Measurements from ENCODE around the gene TMEM217.

The TMEM217 gene

GRCh38 chr6:37285861-37286311, 27.9 kb upstream of the TMEM217 start:
- H3K9me3 Mint-ChIP-seq: no peaks in the 10 kb centered on the region
- H3K4me3 Mint-ChIP-seq: no peak overlapping the region
- H3K36me3 Mint-ChIP-seq: peaks cover 17% of the 10 kb centered on the region
- peaks cover 21% of the 10 kb centered on the region for H3K4me1 Mint-ChIP-seq
- no peaks in the 10 kb centered on the region for H3K27me3 Mint-ChIP-seq
- no peak overlapping the region for H3K27ac Mint-ChIP-seq

DNA sequence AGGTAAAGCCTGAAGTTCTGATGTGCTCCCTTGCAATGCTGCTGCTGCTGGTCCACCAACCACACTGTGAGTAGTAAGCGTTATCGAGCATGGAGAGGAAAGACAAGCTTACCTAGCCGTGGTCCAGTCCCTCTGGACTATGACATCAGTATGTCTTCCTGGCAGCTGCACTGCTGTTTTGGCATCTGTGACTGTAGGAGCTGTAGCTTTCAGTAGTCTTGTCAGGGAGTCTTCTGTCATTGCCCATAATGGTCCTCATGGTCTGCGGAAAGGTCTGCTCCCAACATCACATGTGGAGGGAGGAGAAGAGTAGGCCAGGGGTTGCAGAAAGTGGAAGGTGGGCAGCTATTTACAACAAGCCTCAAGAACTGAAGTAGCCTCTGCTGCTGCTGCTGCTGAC, 26.8 kb upstream of the TMEM217 start:
- Mint-ChIP-seq H3K27ac (no peak overlapping the region), H3K4me3 (no peak overlapping the region), H3K27me3 (no peaks in the 10 kb centered on the region), H3K4me1 (peaks cover 17% of the 10 kb centered on the region), H3K36me3 (peaks cover 18% of the 10 kb centered on the region), H3K9me3 (no peaks in the 10 kb centered on the region)

DNA sequence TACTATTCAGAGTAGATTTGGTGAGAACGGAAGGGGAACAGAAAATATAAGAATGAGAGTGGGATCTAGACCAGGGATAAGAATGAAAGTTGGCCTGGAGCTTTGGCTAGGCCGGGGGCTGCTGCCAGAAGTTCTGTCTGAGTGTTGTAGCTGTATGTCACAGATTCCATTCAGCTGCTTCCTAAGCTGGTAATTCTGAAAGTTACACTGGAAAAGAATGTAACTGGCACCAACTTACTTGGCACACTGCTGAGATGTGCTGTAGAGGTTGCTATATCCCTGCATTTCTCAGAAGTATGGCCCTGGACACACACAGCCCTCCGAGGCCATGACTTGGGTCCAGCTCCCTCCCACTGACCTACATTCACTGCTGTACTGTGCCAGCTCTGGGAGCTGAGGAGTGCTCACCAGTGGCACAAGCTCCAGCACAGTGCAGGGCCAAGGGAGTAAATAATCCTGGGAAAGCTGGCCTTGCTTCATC, 25.8 kb upstream of the TMEM217 start:
- Mint-ChIP-seq H3K27ac (no peak overlapping the region), H3K9me3 (no peaks in the 10 kb centered on the region), H3K4me1 (peaks cover 9% of the 10 kb centered on the region), H3K4me3 (no peak overlapping the region), H3K27me3 (no peaks in the 10 kb centered on the region), H3K36me3 (peaks cover 19% of the 10 kb centered on the region)

DNA sequence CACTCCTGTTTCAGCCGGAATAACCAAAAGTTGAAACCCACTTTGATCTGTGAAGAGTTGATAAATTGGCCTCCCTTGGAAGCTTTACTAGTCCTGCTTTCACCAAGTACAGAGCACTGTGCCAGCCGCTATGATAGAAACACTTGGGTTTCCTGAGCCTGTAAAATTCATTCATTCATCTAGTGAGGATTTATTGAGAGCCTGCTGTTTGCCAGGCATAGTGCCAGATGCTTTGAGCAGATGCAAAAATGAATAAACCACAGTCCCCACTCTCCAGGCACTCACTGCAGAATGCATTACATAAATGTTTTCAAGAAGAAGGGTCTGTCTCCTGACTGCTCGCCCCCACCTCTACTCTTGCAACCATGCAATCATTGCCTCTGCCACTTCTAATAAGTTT, 25.3 kb upstream of the TMEM217 start:
- Mint-ChIP-seq H3K27ac (no peak overlapping the region), H3K9me3 (no peaks in the 10 kb centered on the region), H3K4me3 (no peak overlapping the region), H3K27me3 (no peaks in the 10 kb centered on the region), H3K36me3 (peaks cover 19% of the 10 kb centered on the region), H3K4me1 (peaks cover 11% of the 10 kb centered on the region)

DNA sequence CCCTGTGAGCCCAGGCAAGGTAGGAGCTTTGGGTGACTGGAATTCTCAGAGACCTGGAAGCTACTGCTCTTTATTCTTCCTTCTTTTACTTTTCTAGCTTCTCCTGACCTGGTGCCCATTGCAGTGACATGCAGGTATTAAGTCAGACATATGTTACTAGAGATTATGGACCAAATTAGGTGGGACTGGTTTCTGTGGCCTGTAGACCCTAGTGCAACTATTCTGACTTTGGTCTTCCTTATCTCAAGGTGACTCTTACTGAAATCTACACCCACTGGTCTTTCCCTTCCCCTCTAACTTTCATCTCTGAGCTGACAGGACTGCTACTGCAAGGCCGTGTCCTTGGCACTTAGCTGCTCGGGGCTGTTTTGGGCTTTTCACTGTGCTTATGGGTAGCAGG, 24.4 kb upstream of the TMEM217 start:
- Mint-ChIP-seq H3K4me1 (peaks cover 12% of the 10 kb centered on the region), H3K27me3 (no peaks in the 10 kb centered on the region), H3K27ac (no peak overlapping the region), H3K36me3 (peaks cover 14% of the 10 kb centered on the region), H3K9me3 (no peaks in the 10 kb centered on the region), H3K4me3 (no peak overlapping the region)

DNA sequence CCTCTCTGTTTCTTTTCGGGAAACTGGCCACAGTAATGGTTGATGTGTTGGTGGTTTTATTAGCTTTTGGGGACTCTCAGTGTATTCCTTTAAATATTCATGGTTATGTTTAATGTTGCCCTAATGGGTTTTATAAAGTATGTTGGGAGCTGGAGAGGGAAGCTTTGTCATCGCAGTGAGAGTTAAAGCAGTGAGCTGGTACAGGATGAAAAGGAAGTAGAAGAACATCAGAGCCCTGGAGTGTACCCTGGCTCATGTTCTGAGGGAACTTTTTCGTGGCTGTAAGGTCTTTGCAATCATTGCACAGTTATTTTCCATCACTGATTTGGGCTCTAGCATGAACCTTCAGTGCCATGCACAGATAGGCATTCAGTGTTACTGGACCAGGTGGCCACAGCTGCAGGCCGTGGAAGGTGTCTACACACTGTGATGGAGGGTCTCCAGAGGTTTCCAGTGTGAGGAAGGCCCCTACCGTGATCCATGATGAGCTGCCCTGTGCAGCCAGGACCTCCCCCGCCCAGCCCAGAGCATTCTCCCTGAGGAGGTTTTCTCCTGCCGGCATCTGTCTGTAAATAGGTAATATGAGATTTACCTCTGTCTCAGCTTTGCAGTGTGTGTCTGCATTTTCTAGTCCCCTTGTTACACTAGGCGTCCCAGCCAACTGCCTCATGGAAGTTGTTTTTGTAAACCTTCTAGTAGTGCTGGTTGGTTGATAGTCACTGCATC, 22.4 kb upstream of the TMEM217 start:
- Mint-ChIP-seq H3K27ac (no peak overlapping the region), H3K36me3 (peaks cover 12% of the 10 kb centered on the region), H3K4me1 (peaks cover 25% of the 10 kb centered on the region), H3K9me3 (no peaks in the 10 kb centered on the region), H3K4me3 (no peak overlapping the region), H3K27me3 (no peaks in the 10 kb centered on the region)

- no peak overlapping the region for H3K4me3 Mint-ChIP-seq
- H3K27me3 Mint-ChIP-seq: no peaks in the 10 kb centered on the region
- peaks cover 29% of the 10 kb centered on the region for H3K4me1 Mint-ChIP-seq
- H3K36me3 Mint-ChIP-seq: peaks cover 14% of the 10 kb centered on the region
- no peaks in the 10 kb centered on the region for H3K9me3 Mint-ChIP-seq
- no peak overlapping the region for H3K27ac Mint-ChIP-seq
Measured at GRCh38 chr6:37279366-37280134, 21.6 kb upstream of the TMEM217 start.

DNA sequence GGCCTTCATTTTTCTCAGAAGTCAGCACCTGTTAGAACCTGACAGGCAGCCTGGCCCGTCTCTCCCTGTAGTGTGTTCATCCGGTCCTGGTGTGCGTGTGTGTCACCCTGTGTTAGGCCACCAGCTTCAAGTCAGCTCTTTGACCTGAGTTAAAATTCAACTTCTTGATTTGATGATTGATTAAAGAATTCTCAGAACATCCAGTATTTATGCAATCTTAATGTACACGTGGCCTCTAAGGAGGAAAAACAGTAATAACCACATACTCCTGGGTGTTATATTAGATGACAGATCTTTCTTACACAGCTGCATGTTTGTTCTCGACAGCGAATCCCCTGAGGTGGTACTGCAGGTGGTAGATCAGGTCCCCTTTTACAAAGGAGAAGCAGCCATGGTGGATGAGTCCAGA, 19.1 kb upstream of the TMEM217 start:
- Mint-ChIP-seq H3K27me3 (no peaks in the 10 kb centered on the region), H3K27ac (no peak overlapping the region), H3K9me3 (no peaks in the 10 kb centered on the region), H3K4me3 (no peak overlapping the region), H3K4me1 (peaks cover 52% of the 10 kb centered on the region), H3K36me3 (peaks cover 9% of the 10 kb centered on the region)

DNA sequence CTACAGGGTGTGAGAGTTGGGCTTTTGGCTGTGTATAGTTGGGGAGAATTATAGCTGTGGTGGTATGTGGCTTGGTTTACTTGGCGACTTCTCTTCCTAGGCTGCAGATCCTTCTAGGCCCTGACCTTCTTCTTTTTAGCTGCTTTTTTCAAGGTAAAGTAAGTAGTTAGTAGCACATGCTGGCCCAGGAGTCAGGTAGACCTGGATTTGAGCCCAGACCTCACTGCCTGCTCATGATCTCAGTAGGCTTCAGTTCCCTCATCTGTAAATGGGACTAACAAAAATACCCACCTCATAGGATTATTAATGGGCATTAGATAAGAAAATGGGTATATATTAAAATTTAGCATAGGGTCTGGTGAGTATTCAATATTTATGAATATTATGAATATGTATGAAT, 17.4 kb upstream of the TMEM217 start:
- H3K9me3 Mint-ChIP-seq: no peaks in the 10 kb centered on the region
- H3K27ac Mint-ChIP-seq: no peak overlapping the region
- peaks cover 16% of the 10 kb centered on the region for H3K36me3 Mint-ChIP-seq
- no peaks in the 10 kb centered on the region for H3K27me3 Mint-ChIP-seq
- peaks cover 55% of the 10 kb centered on the region for H3K4me1 Mint-ChIP-seq
- H3K4me3 Mint-ChIP-seq: no peak overlapping the region

DNA sequence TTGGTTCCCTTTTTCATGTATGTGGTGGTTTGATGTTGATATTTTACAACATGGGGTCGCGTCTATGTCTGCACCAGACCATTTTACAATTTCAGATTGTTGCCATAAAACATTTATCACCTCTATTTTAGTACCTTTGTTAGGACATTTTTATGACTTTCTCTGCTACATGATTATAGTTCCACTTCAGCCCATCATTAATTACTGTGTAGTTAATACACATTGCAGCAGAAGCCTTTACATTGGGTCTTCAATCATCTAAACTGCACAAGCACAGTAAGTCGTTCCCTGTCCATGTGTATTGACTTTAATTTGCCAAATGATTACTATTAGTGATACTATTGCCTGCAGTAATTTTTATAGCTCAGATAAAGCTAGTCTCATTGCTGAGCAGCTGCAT, 15.7 kb upstream of the TMEM217 start:
- Mint-ChIP-seq H3K27me3 (no peaks in the 10 kb centered on the region), H3K9me3 (no peaks in the 10 kb centered on the region), H3K4me1 (peaks cover 52% of the 10 kb centered on the region), H3K4me3 (peak overlapping the region; percentile 47), H3K36me3 (peaks cover 16% of the 10 kb centered on the region), H3K27ac (no peak overlapping the region)

GRCh38 chr6:37272834-37273566, 15.1 kb upstream of the TMEM217 start:
- peaks cover 18% of the 10 kb centered on the region for H3K36me3 Mint-ChIP-seq
- H3K27ac Mint-ChIP-seq: peak overlapping the region; percentile 41
- peak overlapping the region; percentile 47 for H3K4me3 Mint-ChIP-seq

GRCh38 chr6:37269105-37269504, 11.2 kb upstream of the TMEM217 start:
- no peaks in the 10 kb centered on the region for H3K27me3 Mint-ChIP-seq
- H3K4me3 Mint-ChIP-seq: no peak overlapping the region
- no peaks in the 10 kb centered on the region for H3K9me3 Mint-ChIP-seq
- H3K36me3 Mint-ChIP-seq: peaks cover 13% of the 10 kb centered on the region
- H3K27ac Mint-ChIP-seq: no peak overlapping the region
- peaks cover 53% of the 10 kb centered on the region for H3K4me1 Mint-ChIP-seq

More at GRCh38 chr6:37272834-37273566, 15.1 kb upstream of the TMEM217 start:
- Mint-ChIP-seq H3K4me1 (peaks cover 55% of the 10 kb centered on the region), H3K9me3 (no peaks in the 10 kb centered on the region), H3K27me3 (no peaks in the 10 kb centered on the region)

DNA sequence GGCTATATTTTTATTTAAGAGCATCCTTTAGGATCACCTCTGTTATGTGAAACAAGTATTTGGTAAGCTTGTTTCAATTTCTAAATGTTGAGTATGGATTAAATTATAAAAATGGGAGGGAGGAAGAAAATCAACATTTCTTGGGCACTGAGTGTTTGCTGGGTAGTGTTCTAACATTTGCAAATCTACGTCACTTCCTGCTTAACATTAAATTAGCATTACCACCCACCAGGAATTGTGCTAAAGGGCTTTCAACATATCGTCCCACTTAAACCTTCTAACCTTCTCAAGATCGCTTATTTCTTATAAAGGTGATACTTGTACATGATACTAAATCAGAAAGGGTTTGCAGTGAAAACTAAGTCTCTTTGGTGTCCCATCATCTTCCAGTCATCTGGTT, 7.9 kb upstream of the TMEM217 start:
- peak overlapping the region; percentile 41 for H3K27ac Mint-ChIP-seq
- no peak overlapping the region for H3K4me3 Mint-ChIP-seq
- H3K9me3 Mint-ChIP-seq: no peaks in the 10 kb centered on the region
- H3K4me1 Mint-ChIP-seq: peaks cover 57% of the 10 kb centered on the region
- H3K36me3 Mint-ChIP-seq: peaks cover 11% of the 10 kb centered on the region
- H3K27me3 Mint-ChIP-seq: no peaks in the 10 kb centered on the region

GRCh38 chr6:37265001-37265400, 7.1 kb upstream of the TMEM217 start:
- peaks cover 8% of the 10 kb centered on the region for H3K36me3 Mint-ChIP-seq
- H3K27me3 Mint-ChIP-seq: no peaks in the 10 kb centered on the region

DNA sequence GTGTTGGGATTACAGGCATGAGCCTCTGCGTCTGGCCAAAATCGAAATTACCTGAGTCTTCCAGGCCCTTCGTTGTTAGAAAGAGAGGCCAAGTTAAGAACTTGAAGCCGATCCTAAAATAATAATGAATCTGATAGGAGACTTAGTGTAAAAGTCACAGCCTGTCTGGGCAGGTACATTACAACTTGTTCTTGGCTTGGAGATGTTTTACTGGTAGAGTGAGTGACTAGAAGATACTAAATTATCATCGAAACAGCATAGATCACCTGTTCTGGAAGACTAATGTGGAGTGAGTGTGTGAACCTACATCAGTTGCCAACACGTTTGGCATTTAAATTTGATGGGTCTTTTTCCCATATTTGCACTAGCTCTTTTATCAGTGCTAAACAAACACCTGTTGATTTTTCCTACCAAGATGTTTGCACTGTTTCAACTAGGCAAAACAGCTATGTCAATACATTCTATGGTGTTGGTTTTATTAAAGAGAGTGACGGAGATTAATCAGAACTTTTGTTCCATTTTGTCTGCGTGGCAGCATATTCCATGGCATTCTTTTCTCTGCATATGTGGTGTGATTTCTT, 4.6 kb upstream of the TMEM217 start:
- Mint-ChIP-seq H3K4me3 (no peak overlapping the region), H3K4me1 (peaks cover 68% of the 10 kb centered on the region), H3K9me3 (no peaks in the 10 kb centered on the region), H3K36me3 (peaks cover 3% of the 10 kb centered on the region), H3K27ac (peak overlapping the region; percentile 63), H3K27me3 (no peaks in the 10 kb centered on the region)

More at GRCh38 chr6:37265001-37265400, 7.1 kb upstream of the TMEM217 start:
- H3K9me3 Mint-ChIP-seq: no peaks in the 10 kb centered on the region
- no peak overlapping the region for H3K27ac Mint-ChIP-seq
- H3K4me1 Mint-ChIP-seq: peaks cover 62% of the 10 kb centered on the region
- H3K4me3 Mint-ChIP-seq: no peak overlapping the region
